Stimulated activated CD4-positive, alpha-beta T cell treated with anti-CD3 and anti-CD28 coated beads, Interleukin-15, amount 100 ng/mL, for 1 hour (primary cell): ENCODE measurements around the gene ZNF384.

ENCODE experiments used
- DNase-seq, 2 donors: peaks; one replicate each; pipeline ENCODE4 v3.0.0-alpha.2; 2020; ENCODE audit warnings: low read depth in 1 of 2, low spot score in 1 of 2

Gene ZNF384

DNA sequence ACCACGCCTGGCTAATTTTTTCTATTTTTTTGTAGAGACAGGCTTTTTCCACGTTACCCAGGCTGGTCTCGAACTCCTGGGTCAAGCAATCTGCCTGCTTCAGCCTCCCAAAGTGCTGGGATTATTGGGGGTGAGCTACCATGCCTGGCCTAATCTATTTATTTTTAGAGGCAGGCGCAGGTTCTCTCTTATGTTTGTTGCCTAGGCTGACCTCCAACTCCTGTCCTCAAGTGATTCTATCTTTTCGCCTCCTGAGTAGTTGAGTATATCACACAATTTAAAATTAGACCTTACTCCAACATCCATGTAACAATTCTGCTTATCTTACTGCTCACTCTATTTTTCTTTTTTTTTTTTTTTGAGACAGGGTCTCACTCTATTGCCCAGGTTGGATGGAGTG is 35.2 kb downstream of the ZNF384 start:
- DNase-seq = no peak

DNA sequence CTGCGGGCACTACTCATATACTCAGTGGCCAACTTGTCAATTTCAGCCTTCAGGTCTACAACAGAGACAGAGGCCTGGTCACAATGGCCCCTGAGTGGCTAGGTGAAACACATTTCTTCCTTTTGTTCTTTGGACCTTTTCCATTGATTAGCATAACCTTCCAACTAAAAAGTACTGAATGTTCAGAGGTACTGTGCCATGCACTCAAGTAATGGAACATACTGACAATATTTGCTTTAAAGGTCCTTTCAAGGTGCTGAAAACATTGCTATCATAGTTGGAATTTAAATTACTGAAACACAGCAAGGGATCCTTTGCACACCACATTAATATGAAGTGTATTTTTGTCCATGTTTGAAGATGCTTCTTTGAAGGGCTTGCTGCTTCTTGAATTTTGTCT is 35.8 kb downstream of the ZNF384 start:
- DNase-seq = no peak

DNA sequence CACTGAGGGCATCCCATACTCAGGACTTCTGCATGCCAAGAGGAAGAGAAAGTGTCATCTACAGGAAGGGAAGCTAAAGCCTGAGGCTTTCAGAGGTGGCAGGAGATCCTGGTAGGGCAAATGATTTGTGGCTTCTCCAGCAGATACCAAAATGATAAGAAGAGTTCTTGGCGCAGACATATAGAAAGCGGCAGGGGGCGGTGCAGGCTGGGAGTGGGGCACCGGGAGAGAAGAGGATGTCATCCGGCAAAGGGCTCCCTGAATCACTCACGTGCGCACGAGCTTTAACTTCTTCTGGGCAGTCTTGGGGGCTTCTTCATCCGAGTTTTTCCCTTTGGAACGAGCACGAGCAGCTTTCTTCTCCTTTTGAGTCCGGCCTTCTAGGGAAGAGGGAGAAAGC is 36.8 kb downstream of the ZNF384 start:
- DNase-seq = no peak

DNA sequence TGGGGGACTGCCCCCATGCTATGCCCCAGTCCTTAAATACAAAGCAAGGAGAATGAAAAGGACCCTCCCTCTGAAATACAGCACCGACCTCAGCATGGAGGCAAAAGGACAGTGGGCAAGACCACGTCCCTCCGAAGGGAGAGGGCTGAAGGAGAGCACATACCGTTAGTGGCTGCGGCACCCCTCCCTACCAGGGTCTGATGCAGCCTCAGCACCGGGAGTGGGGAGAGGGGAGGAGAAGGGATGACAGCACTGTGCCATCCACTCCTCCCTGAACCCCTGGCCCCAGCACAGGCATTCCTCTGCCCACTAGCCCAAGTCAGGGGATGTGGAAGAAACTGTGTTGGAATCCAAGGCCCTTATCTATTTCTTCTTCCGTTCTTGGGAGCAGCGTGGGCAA is 38.3 kb downstream of the ZNF384 start:
- DNase-seq = no peak

DNA sequence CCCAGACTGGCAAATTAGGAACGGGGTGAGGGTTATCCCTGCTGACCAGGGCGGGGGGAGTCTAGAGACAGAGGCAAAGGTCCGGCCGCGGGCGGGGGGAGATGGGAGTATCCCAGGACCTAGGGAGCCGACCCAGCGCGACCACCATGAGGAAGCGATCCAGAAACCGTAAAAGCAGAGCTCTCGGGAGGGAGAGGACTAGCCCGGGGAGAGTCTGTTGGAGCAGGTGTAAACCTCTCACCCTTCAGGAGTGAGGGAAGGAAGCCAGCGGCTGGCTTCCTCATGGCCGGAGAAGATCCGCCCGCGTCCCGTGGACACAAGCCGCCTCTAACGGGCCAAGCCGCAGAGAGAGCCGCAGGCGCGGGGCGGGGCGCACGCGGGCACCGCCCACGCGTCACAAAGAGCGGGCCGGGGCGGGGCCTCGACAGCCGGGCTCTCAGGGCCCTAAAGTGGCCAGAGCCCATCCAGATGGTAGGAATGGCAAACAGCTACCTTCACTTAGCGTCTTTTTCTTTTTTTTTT is 42.0 kb downstream of the ZNF384 start, which contains the start of gene ACRBP:
Gene ACRBP (minus strand): TSS at position 350 of the 522 bp plus-strand sequence. CDS start 66 bp downstream, at position 284.
- peak in 1 of 2 donors; percentile 30 for DNase-seq

DNA sequence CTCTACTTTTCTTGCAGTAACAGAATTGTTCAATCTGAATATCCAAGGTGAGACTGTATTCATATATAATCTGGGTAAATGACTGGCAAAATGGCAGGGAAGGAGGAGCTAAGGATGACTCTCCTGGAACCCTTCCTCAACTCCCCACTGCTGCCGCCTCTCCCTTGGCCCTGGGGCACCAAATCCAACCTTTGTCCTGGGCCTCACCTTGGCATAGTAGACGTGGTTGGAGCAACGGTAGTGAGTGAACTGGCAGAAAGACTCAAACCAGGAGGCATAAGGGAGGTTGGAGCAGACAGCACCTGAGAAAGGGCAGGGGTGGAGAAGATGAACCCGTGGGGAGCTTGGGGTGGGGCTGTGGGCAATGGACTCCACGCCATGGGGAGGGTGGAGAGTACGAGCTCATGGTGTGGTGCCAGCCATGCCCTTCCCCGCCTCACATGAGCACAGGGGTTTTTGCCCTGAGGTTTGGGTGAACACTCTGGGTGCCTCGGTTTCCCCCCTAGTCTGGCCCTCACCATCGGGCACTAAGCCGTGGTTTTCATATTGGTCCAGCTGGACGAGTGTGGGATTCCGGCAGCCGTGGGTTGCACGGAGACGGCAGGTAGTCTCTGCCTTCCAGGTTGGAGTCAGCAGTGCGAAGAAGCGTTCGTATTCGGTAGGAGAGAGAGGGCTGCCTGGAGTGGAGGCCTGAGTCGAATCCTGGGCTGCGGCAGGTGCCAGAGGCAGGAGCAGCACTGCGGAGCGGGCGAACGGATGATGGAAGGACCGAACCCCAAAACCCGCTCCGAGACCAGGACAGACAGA is 42.7 kb downstream of the ZNF384 start:
- DNase-seq = no peak

DNA sequence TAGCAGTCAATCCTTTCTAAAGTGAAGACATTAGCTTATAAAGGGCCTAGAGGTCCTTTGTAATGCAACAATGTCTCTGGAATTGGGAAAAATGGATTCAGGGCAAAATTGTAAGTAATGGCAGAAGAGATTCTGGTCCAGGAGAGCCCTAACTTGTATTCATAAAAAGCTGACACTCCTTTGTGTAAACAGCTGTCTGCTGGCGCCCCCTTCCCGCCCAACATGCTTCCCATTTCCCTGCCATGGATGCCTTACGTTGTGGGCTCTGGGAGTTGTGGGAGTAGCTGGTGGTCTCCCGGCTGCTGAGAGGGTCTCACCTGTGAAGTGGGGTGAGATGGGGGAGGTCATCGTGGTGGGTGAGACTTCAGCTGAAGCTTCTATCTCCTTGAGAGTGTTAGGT is 44.3 kb downstream of the ZNF384 start:
- DNase-seq = no peak

DNA sequence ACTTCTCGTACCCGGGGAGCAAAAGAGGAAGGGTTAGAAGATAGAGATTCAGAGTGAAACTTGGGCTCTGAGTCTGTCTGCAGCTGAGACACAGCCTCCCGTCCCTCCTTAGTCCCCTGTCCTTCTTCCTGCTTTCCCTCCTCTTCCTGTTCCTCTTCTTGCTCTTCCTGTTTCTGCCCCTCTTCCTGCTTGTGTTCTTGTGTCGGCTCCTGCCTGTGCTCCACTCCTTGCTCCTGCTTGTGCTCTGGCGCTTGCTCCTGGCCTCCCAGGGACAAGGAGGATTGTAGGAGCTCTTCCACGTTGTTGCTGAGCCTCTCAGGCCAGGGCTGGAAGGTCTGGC is 44.9 kb downstream of the ZNF384 start:
- no peak for DNase-seq

DNA sequence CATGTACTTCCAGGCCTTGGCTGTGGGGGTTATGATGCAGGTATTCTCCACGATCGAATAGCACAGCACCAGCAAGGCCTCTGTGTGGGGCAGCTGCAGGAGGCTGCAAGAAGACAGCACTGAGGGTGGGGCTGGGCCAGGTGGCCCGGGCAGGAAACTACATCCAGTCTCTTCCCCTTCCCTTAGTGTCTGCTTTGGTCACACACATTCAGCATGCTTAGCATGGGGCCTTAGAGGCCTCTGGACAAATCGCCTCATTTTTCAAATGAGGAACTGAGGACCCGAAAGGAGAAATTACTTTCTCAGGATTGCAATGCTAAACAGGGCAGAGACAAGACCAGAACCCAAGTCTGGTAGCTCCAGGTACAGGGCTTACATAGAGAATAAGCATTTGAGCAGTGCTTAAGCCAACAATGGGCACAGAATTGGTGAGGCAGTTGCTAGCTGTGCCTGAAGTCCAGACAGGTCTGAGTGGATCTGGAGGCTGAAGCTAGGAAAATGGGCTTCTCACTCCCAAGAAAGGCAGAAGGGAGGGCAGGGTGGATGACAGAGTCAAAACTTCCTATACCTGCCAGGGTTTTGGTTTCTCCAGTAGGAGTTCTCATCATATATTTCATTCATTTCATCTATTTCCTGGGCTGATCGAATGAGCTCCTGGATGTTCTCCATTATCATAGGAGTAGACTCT is 45.5 kb downstream of the ZNF384 start:
- DNase-seq = no peak

DNA sequence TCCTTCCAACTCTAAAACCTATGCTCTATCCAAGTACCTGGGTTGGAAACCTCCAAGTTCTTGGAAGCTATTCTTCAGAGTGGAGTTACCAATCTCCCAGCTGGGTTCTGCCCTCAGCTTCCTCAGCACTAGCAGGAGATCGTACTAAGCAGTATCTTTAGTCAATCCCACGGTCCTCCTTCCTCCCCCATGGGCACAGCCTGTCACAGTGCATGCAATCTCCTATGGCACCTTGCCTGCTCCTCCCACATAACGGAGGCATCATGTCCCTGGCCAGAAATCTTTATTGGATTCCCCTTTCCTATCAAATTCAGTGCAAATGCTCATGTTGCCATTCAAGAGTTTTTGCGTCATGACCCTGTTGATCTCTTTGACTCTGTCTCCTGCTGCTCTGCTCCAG is 48.0 kb downstream of the ZNF384 start:
- no peak for DNase-seq

DNA sequence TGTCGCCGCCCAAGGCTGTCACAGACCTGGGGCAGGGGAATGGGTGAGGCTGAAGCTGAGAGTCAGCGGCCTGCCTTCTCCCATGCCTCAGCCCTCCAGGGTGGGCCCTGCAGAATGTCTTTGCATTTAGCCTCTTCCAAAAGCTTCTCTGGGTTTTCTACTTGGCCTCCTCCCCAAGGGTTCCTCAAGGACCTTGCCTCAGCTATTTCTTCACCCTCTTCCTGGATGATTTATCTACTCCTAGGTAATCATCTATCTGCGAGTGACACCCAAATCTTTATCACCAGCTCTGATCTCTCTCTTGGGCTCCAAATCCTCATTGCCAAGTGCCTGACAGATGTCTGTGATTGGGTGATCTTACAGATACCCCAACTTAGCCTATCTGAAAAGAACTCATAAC is 48.7 kb downstream of the ZNF384 start:
- DNase-seq = no peak

DNA sequence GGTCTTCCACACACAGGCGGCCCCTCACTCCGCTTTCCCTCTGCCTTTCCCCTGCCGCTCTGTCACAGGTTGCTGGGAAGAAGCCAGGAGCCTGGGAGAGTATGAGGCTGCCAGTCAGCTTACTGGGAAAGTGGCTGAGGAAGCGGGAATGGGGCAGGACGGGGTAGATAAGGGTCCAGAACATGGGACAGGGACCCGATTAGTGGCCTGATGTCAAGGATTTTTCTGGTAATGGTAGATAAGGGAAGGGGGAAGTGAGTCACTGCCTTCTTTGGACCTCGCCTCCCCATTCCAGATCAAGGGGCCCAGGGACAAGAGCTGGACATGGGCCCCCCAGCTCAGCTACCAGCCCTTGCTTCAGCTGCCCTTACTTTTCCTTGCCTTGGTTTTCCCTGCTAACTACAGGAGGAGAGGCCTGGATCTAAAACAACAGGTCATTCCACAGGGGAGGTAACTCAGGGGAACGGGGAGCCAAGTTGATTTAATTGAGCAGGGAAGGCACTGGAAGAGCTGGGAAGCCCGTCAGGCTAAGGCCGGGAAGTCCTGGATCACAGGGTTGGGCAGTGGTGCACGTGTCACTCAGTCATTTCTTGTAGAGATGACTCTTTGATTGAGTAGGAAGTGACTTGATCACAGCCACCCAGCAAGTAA is 49.9 kb downstream of the ZNF384 start:
- no peak for DNase-seq

DNA sequence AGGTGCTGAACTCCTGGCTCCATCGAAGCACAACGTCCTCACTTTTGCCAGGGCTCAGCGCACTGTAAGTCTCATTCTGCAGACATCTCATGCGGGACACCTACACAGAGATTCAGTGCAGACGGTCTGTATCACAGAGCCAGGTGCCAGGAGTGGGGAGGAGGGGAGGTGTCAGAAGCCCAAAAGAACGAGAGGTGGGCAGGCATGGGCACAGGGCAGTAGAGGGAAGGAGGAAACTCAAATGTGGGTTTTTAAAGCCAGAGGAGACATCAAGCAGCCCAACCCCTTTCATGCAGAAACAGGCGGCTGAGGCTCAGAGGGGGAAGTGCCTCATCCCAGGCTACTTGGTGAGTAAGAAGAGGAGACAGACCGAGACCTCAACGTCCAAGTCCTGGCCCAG is 50.9 kb downstream of the ZNF384 start:
- no peak for DNase-seq

DNA sequence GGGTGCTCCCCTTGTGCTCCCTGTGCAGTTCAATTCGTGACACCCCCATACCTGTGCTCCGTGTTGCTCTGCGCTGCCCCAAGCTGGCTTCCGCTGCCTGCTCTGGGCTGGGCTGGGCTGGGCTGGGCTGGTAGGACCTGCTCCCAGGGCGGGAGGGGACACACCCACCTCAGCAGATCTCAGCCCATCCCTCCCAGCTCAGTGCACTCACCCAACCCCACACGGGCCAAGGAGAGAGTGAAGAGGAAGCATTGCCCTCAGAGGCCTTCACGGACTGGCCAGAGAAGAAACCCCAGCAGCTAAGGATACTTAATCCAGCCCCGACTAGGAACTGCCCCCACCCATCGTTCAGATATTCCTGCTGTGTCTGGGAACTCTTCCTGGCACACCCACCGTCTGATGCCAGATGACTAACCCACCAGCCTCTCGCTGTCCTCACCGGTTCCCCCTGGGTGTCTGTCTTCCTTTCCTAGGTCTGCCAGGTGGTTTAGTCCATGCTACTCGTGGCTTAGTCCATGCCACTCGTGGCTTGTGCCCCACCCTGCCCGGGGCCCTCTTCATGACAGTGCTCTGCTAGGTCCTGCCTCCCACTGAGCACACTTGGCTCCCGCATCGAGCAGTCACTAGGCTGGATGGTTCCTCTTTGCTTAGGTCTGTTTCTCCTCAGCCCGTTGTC is 53.2 kb downstream of the ZNF384 start, which contains the start of gene LPAR5:
Gene LPAR5 (minus strand): TSS at position 104 of the 676 bp plus-strand sequence. CDS start 14,711 bp downstream, outside the sequence.
- no peak for DNase-seq

DNA sequence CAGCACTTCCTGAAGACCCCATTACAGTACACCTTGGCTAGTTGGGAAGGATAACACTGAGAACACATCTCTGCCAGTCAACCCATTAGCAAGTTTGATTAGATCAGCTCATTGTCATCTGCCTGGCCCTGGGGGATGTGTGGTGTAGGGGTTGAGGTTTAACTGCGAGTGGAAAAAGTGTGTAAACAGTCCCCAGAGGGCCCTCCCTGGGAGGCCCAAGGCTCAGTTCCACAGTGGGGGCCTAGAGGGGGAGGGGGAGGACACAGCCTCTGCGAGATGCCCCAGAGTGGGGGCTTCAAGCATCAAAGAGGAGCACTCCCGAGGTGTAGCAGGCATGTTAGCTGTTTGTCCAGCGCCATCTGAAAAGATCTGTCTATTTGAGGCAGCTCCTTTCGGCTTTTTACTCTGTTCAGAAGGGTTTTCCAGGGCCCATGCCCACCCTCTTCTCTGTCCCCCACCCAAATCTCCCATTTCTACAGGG is 53.8 kb downstream of the ZNF384 start:
- DNase-seq = no peak

DNA sequence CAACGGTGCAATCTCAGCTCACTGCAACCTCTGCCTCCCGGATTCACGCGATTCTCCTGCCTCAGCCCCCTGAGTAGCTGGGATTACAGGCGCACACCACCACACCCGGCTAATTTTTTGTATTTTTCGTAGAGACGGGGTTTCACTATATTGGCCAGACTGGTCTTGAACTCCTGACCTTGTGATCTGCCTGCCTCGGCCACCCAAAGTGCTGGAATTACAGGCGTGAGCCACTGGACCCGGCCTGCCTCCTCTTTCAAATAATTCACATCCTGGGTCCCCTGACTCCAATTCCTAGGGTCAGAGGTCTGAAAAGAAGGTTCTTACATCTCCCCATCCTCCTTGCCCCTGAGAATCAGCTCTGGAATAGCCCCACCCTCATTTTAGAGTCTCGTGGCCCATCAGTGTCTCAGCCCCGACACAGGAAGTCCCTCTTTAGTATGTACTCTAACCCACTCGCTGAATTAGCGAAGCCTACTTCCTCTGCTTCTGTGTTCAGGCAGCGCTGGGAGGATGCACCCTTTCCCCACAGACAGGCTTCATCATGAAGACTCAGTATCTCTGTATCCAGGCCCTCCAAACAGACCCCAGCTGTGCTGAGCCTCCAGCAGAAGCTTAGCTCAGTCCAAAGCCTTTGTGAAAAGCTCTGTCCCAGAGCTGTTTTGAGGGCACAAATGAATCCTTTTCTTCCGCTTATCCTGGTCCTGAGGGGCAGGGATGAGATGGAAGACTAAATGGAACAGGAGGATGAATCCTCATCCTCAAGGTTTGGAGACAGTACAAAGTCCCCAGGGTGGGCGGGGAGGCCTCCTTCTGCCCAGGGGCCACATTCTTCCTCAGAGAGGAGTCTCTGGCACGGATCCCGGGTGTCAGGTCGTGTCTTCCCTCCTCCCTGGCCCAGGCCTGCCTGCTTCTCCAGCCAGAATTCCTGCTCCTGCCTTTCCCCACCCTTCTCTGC is 56.9 kb downstream of the ZNF384 start:
- no peak for DNase-seq

DNA sequence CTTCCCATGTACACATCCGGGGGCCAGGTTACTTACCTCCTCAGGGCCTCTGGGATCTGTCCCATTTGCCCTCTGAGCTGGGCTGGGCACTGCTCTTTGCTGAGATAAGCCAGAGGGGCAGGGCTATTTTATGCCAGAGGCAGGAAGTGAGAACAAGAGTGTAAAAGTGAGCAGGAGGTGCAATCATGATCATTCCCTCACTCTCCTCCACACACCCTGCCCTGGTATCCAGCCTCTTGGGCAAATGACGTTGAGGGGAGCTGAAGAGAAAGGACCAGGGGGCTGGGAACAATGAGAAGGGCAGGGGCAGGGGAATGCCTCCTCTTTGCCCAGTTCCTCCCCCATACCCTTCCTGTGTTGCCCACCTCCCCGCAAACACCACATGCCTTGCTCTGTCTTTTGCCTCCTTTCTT is 57.6 kb downstream of the ZNF384 start:
- DNase-seq = no peak

DNA sequence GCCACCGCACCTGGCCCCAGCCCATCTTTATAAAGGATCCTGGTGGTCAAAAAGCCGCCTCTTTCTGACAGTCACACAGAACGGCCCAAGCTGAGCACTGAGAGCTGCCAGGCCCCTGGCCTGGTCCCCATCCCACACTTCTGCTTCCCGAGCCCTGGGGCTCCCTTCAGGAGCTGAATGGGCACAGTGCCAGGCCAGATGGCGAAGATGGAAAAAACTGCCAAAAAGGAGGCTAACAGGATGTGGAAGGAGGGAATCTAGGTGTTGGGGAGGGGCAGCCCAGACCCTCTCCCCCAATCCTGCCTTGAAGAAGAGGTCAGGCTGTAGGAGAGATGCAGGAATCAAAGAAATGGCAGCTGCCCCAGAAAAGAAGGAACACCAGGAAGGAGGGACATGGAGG is 58.4 kb downstream of the ZNF384 start:
- DNase-seq = no peak

DNA sequence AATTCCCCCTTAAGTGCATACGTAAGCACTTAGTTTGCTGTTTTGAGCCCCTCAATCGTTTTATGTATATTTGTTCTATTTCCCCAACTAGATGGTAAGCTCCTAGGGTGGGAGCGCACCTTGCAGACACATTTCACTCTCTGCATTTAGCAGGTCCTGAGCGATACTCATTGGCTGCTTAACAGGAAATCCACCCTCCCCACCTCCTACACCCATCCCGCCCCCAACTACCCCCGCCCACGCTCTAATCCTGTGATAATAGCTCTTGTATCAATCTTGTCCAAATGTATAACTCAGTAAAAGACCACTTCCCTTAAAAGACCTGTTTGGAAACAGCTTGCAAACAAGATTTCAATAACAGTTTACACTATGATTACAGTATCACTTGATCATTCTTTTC is 61.6 kb downstream of the ZNF384 start:
- DNase-seq = no peak
